Smooth muscle cell (in vitro differentiated cells): Measurements from ENCODE around the gene NFATC1. TPM values are rescaled to one million over a fixed set of nuclear protein-coding genes. Genes with fewer than 3 reads are reported as not detected.

ENCODE experiments used
- DNase-seq: peaks from one replicate; lab custom pipeline; 2025; ENCODE audit not compliant: unreplicated experiment; lab: John Stamatoyannopoulos, UW
- H2AFZ ChIP-seq: fragments of 200-600 bp; sonication (generic); 2 replicates; pipeline ENCODE4 v1.6.0; 2016; ENCODE audit warnings: antibody characterized with exemption, low read depth, mild to moderate bottlenecking
- H3F3A ChIP-seq: fragments of 200-600 bp; sonication (generic); 2 replicates; pipeline ENCODE4 v1.6.0; 2017; ENCODE audit warnings: antibody characterized with exemption, low read depth
- H3K27ac ChIP-seq: fragments of 200-600 bp; sonication (generic); 2 replicates; pipeline ENCODE4 v1.5.1; 2016; ENCODE audit warnings: low read depth, mild to moderate bottlenecking
- H3K27me3 ChIP-seq: fragments of 200-600 bp; sonication (generic); 2 replicates; pipeline ENCODE4 v1.6.1; 2016; ENCODE audit warnings: low read depth, mild to moderate bottlenecking
- H3K36me3 ChIP-seq: fragments of 200-600 bp; sonication (generic); 2 replicates; pipeline ENCODE4 v1.5.1; 2016; ENCODE audit warnings: low read depth
- H3K4me1 ChIP-seq: fragments of 200-600 bp; sonication (generic); 2 replicates; pipeline ENCODE4 v1.5.1; 2016; ENCODE audit warnings: low read depth
- H3K4me2 ChIP-seq: fragments of 200-600 bp; sonication (generic); 2 replicates; pipeline ENCODE4 v1.6.0; 2016; ENCODE audit warnings: mild to moderate bottlenecking
- H3K4me3 ChIP-seq: fragments of 200-600 bp; sonication (generic); 2 replicates; pipeline ENCODE4 v1.5.1; 2016; ENCODE audit warnings: mild to moderate bottlenecking
- H3K79me2 ChIP-seq: fragments of 200-600 bp; sonication (generic); 2 replicates; pipeline ENCODE4 v1.6.0; 2016; ENCODE audit warnings: low read depth, mild to moderate bottlenecking
- H3K9ac ChIP-seq: fragments of 200-600 bp; sonication (generic); 2 replicates; pipeline ENCODE4 v1.6.0; 2016; ENCODE audit warnings: low read depth
- H3K9me3 ChIP-seq: fragments of 200-600 bp; sonication (generic); replicated peaks from 2 replicates; pipeline ENCODE4 v1.5.1; 2016; ENCODE audit warnings: low read depth
- H4K20me1 ChIP-seq: fragments of 200-600 bp; sonication (generic); 2 replicates; pipeline ENCODE4 v1.6.0; 2016; ENCODE audit warnings: low read depth
- CTCF ChIP-seq: fragments of 200-600 bp; sonication (generic); IDR thresholded peaks from 2 replicates; pipeline ENCODE4 v1.5.1; 2017; ENCODE audit warnings: borderline replicate concordance, mild to moderate bottlenecking, antibody characterized with exemption; ENCODE audit not compliant: insufficient read depth, poor library complexity, severe bottlenecking
- WGBS: methylation state at CpG from one replicate; pipeline ENCODE4 v1.1.7; 2016; ENCODE audit warnings: low lambda C conversion rate; 5-methylcytosine and 5-hydroxymethylcytosine counted together
- polyA plus RNA-seq: library from polyadenylated mRNA; unstranded; fragments of >200 nt; fragmentation: Nextera tagmentation; extraction: Ambion mirVana; gene quantifications from 2 replicates; pipeline ENCODE4 v1.2.1, GENCODE V29; 2016
- total RNA-seq: library from RNA; depleted of rRNA; stranded (reverse); fragments of >200 nt; gene quantifications from 2 replicates; pipeline ENCODE4 v1.2.3, GENCODE V29; 2014

Gene NFATC1
- total and polyA plus RNA-seq, 2 experiments from 2014 or later = 13.1 to 19.2 TPM

GRCh38 chr18:79533591-79533990, 137.9 kb downstream of the NFATC1 start:
- WGBS = 93% methylated on average over 9 of the region's 9 CpGs
- Histone ChIP-seq H3K4me1 (no peaks in the 10 kb centered on the region), H3K36me3 (no peaks in the 10 kb centered on the region), H3K4me3 (no peak overlapping the region), H2AFZ (no peak overlapping the region), H3F3A (no peaks in the 10 kb centered on the region), H3K27ac (no peak overlapping the region), H3K9me3 (no peaks in the 10 kb centered on the region), H3K9ac (no peak overlapping the region), H3K79me2 (no peaks in the 10 kb centered on the region), H3K4me2 (no peak overlapping the region), H3K27me3 (no peaks in the 10 kb centered on the region), H4K20me1 (no peaks in the 10 kb centered on the region)
- no peak for DNase-seq
- TF ChIP-seq CTCF = no peak

- no peak overlapping the region for H3K9ac ChIP-seq
- no peak overlapping the region for H2AFZ ChIP-seq
- H3K27me3 ChIP-seq = no peaks in the 10 kb centered on the region
- no peak overlapping the region for H3K4me3 ChIP-seq
- no peak for DNase-seq
- no peaks in the 10 kb centered on the region for H4K20me1 ChIP-seq
- 94% methylated on average over 13 of the region's 13 CpGs for WGBS
- H3K79me2 ChIP-seq = no peaks in the 10 kb centered on the region
- H3F3A ChIP-seq = no peaks in the 10 kb centered on the region
- no peak for TF ChIP-seq CTCF
- no peak overlapping the region for H3K4me2 ChIP-seq
- H3K9me3 ChIP-seq = no peaks in the 10 kb centered on the region
- no peak overlapping the region for H3K27ac ChIP-seq
- no peaks in the 10 kb centered on the region for H3K4me1 ChIP-seq
- no peaks in the 10 kb centered on the region for H3K36me3 ChIP-seq
These were observed 138.6 kb downstream of the NFATC1 start for GRCh38 chr18:79534356-79534755.

- Histone ChIP-seq H4K20me1 (no peaks in the 10 kb centered on the region), H3K9ac (no peak overlapping the region), H2AFZ (no peak overlapping the region), H3K4me2 (no peak overlapping the region), H3K79me2 (no peaks in the 10 kb centered on the region), H3K4me1 (no peaks in the 10 kb centered on the region), H3K4me3 (no peak overlapping the region), H3K36me3 (no peaks in the 10 kb centered on the region), H3K27me3 (no peaks in the 10 kb centered on the region), H3K27ac (no peak overlapping the region), H3K9me3 (no peaks in the 10 kb centered on the region), H3F3A (no peaks in the 10 kb centered on the region)
- TF ChIP-seq CTCF = no peak
- no peak for DNase-seq
- 97% methylated on average over 8 of the region's 8 CpGs for WGBS
These were observed 142.0 kb downstream of the NFATC1 start for GRCh38 chr18:79537758-79538157.

- Histone ChIP-seq H3K27ac (no peak overlapping the region), H3K9me3 (no peaks in the 10 kb centered on the region), H3K4me2 (no peak overlapping the region), H3K4me1 (no peaks in the 10 kb centered on the region), H3K27me3 (no peaks in the 10 kb centered on the region), H3K79me2 (no peaks in the 10 kb centered on the region), H2AFZ (no peak overlapping the region), H3K9ac (no peak overlapping the region), H3K4me3 (no peak overlapping the region), H3K36me3 (no peaks in the 10 kb centered on the region), H4K20me1 (no peaks in the 10 kb centered on the region), H3F3A (no peaks in the 10 kb centered on the region)
- WGBS = 98% methylated on average over 12 of the region's 12 CpGs
- no peak for TF ChIP-seq CTCF
- DNase-seq = no peak
These were observed 142.9 kb downstream of the NFATC1 start for GRCh38 chr18:79538635-79539034.
